HG03097 (cell line): ENCODE results near the gene RGS3.

Source experiments
- ATAC-seq: cut with Tn5 transposase; IDR thresholded peaks from one replicate; pipeline ENCODE4 v1.9.1; 2021; ENCODE audit not compliant: unreplicated experiment, low FRiP score

RGS3 gene

DNA sequence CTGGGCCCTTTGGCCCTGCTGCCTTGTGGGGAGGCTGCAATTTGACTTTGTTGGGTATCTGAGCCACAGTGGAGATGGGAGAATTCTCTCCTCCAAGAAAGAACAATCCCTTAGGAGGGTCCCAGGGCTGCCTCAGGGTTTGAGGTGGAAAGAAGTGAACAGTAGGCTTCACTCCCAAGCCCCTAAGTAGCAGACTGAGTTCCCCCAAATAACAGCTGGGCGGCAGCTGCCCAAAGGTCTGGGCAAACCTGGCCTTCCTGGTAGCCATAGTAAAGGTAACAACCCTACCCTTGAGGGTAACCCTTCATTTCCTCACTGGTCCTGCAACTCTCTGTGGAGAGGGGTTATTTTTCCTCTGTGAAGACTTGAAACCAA is 746 bp downstream of the RGS3 start:
- no peak for ATAC-seq

DNA sequence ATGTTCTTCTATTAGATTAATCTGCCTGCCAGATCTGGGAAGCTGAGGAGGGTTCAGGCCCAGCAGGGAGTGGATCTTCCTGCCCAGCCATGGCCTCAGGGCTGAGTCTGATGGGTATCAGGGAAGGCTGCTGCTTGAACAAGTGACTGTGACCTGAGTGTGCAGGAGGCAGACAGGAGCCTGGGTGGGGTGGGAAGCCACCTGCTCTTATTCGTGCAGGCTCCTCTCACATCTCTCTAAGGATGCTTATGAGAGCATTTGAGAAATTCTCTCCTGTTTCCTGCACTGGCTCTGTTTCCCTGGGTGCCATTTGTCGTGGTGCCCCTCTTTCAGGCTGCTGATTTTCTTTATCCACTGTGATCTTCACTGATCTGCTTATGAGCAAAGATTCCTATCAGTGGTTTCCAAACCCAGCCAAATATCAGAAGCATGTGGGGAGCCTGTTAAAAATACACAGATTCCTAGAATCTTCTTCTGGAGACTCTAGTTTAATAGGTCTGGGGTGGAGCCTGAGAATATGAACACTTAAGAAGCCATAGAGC is 2.1 kb downstream of the RGS3 start:
- no peak for ATAC-seq

DNA sequence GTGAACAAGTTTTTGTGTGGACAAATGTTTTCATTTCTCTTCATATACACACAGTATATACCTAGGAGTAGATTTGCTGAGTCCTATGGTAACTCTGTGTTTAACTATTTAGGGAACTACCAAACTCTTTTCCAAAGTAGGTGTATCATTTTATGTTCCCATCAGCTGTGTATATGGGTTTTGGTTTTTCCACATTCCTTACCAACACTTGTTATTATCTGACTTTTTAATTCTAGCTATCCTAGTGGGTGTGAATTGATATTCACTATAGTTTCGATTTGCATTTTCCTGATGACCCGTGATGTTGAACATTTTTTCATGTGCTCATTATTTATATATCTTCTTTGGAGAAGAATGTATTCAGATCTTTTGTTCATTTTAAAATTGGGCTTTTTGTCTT is 3.7 kb downstream of the RGS3 start:
- ATAC-seq: no peak

DNA sequence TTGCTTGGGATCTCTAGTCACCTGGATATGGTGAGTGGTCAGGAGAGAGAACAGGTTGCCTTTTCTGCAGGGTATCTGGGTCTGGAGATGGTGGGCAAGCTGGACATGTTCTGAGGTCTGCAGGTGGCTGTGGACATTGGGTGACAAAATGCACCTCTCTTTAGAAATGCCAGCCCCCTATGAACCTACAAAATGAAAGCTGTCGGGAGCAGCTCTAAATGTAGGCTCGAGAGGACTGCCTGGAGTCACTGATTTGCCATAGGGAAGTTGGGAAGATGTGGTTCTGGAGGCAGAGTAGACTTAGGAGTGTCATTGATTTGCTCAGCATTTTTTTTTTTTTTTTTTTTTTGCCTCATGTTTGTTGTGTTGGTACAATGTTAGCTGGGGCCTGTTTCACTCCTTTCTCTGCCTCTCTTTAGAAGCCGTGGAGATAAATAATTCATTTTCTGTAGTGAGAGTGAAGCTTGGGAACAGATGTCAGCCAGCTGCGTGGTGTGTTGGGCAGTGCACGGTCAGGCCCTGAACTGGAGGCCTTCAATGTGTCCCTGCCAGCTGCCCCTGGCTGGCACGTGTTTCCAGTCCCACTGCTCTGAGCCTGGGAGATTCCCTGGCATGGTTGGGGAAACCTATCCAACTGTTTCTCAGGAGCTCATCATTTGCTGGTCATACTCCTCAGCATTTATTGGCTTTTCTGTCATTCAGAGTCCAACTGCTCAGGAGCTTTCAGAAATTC is 5.4 kb downstream of the RGS3 start:
- ATAC-seq: no peak

DNA sequence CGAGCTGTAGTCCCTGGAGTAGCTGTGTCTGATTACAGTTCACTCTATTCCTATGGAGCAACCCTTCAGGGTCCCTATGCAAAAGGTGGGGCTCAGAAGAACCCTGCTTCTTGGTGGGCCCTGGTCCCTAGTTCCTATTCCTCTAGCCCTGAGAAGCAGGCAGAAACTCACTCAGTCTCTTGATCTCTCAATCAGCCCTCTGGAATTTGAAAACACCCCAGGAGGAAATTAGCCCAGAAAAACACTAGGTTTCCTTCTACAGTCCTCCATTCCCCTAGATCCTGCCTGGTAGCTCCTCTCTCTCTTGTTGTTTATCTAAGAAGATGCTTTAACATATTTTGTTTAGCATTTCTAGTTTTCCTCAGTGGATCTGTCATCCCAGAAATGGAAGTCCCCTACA is 7.6 kb downstream of the RGS3 start:
- no peak for ATAC-seq

DNA sequence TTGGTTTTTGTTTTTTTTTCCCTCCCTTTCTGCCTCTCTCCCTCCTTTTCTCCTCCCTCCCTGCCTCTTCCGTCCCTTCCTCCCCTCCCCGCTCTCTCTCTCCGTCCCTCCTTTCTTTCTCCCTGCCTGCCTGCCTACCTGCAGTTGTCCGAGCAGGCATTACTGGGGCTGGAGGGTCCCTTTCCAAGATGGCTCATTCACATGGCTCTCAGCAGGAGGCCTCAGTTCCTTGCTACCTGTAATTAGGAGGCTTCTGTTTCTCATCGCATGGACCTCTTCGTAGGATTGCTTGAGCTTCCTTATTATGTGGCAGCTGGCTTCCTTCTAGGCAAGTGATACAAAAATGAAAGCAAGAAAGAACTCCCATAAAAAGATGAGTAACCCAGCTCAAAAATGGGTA is 8.0 kb downstream of the RGS3 start:
- no peak for ATAC-seq

DNA sequence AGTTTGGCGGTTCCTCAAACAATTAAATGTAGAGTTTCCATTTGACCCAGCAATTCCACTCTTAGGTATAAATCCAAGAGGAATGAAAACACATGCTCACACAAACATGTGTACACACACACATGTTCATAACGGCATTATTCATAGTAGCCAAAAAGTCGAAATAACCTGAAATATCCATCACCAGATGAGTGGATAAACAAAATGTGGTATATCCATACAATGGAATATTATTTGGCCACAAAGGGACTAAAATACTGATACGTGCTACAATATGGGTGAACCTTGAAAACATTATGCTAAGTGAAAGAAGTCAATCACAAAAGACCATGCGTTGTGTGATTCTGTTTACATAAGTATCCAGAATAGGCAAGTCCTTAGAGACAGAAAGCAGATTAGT is 8.7 kb downstream of the RGS3 start:
- ATAC-seq: no peak

DNA sequence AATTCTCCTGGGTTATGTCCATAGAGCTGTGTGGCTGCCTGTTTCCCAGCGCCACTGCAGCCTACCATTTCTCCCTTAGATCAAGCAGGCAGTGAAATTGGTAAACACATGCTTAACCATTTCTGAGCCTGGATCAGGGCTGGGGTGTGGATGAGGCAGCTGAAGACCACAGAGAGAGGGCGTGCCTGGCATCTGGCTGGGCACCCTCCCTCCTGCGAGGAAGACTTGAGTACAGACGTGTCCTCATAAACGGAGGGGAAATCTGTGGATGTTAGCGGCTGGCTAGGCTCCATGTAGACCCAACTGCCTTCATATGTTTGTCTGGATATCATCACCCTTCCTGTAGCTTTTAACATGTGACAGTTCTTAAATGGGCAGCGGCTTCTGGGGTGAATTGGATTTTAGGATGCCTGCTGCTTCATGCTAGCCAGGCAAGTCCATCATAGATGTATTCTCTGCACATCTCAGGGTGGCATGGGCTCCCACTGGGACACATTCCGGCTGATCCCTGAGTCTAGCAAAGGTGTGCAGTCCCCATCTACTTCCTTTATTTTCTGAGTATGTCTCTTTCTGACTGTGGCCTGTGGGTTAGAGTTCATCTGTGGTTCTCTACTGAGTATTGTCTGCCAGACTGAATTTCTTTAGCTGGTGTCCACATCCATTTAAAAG is 11.0 kb downstream of the RGS3 start:
- ATAC-seq: no peak

DNA sequence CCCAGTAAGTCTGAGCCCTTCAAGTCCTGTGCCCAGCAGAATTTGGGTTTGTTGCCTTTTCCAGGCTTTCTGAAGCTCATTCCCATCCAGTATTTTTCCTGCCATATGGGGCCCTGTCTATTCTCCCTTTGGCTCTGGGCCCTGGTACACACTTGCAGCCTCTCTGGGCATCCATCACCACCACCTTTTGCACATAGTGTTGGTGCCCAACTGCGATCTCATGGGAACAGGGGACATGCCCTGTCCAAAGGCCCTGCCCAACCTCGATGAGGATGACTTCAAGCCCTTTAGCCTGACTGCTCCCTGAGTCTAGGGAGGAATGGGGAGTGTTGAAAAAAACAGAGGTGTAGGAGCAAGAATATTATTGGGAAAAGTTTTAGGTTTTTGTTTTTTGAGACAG is 11.5 kb downstream of the RGS3 start:
- ATAC-seq: no peak

DNA sequence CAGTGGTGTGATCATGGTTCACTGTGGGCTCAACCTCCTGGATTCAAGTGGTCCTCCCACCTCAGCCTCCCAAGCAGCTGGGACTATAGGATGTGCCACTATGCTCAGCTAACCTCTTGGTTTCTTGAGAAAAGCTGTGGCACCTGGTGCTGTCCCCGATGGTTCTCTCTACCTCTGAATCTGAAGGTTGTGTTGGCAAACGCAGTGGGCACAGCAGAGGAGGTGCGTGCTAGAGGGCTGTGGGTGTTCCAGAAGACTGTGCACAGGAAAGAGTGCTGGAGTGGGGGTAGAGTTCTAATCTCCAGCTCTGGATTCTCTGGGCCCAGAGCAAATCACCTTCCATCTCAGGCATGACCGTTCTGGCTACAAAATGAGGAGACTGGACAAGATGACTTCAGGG is 12.5 kb downstream of the RGS3 start:
- ATAC-seq: no peak

DNA sequence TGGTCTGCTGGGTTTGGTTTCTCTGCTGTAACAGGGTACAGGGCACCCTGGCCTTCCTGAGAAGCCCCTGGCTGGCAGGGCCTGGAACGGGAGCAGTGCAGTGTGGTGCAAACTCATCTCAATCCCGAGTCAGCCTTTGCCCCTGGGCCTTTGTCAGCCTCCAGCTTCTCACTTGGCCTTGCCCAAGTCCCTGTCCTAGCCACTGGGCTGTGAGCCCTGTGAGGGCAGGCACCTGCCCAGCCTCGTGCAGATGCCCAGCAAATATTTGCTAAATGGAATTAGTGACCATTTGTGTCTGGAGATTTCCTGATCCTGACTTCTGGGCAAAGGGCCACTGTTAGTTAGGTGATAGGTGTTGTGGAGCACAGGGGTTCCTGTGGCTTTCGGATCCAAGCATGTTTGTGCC is 13.0 kb downstream of the RGS3 start:
- ATAC-seq: no peak

DNA sequence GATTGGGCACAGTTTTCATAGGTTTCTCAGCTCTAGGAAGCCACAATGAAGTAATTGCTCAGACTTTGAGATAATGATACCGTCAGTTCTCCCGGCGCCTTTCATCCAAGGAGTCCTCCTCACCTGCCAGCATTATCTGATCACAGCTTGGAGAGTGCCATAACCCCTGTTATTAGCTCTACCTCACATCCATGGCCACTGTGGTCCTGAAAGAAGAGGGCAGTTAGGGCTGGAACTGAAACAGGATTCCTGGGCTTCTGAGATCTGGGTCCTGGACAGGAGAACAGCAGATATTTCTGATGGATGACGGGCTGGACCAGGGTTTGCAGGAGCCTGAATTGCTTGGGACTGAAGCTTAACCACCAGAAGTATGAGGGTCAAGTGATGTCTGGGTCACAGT is 13.5 kb downstream of the RGS3 start:
- ATAC-seq: no peak

DNA sequence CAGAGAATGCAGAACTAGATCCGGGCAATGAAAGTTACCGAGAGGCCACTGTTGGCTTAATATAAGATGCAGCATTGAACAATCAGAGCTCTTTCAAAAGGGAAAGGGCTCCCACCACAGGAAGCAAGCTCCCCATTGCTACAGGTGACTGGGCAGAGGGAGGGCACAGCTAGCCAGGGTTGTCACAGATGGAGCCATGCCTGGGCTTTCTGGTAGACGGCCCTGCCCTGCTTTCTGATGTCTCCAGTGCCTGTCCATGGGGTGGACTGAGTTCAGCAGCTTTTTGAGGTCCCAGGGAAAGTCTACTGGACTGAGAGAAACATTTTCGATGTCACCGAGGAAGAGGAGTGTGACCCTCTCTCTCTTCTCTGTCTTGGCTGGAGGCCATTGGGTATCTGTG is 14.1 kb downstream of the RGS3 start:
- no peak for ATAC-seq

DNA sequence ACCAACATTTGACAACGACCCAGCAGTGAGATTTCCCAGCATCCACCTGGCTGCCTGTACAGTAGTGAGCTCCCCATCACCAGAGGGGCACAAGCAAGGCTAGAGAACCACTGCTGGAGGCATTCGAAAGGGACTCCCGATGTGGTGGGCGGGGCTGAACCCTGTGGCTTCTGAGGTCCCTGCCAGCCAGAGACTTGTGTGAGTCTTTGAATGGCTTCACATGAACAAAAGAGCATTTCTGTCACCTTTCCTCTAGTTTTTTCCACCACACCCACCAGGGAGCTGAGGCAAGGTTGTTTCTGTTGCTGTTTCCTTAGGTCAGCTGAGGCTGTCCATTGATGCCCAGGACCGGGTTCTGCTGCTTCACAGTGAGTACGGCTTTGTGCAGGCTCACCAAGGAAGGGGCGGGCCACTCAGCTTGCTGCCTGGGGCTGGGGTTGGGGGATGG is 15.7 kb downstream of the RGS3 start:
- ATAC-seq: no peak

DNA sequence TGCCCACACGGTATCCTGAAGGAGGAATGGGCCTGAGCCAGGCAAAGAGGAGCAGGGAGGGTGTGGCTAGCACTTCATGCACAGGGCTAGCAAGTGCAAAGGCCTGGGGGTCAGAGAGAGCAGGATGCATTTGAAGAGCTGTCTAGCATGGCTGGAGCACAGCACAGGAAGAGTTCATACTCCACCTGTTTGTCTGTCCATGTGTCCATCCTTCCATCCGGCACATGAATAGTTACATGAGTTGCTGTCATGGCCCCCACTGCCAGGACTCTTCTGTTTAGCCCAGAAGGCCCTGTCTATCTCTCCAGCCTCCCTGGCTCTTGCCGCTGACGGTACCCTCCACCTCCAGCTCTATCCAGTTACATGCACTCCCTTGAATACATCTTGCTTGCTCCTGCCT is 17.1 kb downstream of the RGS3 start:
- ATAC-seq: no peak

DNA sequence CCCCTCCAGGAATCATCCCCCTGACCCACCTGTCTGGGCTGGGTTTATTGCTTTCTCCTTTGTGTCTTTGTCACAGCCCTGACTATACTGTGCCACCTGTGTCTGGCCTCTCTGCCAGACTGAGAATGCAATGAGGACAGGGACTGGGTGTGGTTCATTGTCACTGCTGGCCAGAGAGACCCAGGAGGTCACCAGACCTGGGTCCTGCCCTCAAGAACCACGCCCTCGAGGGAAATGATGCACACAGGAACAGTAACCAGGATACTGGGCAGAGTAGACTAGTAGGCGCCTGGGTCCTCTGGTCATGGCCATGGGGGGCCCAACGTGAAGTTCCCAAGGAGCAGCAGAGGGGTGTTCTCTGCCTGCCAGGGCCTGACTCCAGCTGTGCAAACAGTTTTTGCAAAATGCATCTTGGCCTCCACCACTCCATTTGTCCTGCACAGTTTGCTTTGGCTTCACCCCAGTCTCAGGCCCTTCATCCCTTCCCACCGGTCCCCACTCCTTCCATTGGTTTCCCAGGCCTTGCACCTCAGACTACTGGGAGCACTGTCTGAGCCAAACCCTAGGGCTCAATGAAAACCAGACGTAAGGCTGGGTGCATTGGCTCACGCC is 17.8 kb downstream of the RGS3 start:
- ATAC-seq: no peak

DNA sequence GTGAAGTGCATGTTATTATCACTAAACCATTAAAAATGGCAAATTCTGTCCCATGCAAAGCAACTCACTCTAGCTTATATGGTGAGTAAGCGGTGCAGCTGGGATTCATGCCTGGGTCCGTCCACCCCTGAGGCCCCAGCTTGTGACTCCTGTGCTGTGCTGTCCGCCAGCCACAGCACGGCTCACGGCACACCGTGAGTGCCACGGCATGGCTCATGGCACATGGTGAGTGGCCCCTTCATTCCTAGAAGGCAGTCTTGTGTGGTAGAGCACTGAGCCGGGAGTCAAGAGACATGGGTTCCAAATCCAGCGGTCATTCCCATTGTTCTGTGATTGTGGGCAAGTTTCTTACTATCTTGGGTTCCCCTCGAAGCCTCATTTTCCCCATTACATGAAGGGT is 18.8 kb downstream of the RGS3 start:
- ATAC-seq: no peak

DNA sequence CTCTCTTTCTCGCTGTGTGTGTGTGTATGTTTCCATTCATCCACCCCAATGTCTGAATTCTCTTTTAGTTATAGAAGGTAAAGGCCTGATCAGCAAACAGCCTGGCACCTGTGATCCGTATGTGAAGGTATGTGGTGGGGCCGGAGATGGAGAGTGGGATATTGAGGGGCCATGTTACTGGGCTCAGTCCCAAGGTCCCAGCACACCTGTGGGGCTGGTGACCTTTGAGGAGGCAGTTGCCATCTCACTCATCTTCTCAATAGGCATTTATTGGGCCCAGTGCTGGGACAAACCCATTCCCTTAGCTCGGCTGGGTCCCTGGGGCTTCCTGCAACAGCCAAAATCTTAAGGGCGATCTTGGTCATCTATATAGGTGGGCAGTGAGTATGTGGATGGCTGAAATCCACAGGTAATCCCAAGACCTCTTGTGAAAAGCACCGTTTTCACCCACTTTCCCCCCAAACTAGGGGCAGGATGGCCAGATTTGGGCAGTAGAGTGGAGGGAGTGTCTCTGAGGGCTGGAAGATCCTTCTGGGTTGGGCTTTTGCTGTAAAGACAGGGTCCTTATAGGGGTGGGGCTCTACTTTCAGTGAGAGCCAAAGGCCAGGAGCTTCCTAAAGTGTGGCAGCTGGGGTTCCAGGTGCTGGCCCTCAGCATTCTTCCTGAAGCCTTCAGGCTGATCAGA is 19.6 kb downstream of the RGS3 start:
- no peak for ATAC-seq

DNA sequence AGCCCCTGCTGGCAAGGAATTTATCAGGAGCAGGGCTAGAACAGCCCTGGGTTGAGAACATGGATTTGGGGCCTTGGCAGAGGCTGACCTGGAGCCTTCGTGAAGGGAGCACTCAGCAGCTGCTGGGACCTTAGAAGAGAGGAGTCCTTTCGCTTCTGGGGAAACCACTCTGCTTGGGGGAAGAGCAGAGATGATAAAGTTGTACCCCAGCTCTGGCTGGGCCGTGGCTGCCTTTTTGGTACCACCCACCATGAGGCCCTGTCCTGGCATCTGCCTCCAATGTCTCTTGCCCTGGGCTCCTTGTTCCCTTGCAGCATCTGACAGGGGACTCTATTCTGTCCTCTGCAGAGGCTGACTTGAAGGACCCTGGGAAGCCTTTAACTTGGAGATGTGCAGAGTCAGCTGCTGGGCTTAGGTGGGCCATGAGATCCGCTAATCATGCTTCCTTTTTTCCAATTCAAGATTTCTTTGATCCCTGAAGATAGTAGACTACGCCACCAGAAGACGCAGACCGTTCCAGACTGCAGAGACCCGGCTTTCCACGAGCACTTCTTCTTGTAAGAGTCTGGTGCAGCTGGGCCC is 20.2 kb downstream of the RGS3 start:
- no peak for ATAC-seq

DNA sequence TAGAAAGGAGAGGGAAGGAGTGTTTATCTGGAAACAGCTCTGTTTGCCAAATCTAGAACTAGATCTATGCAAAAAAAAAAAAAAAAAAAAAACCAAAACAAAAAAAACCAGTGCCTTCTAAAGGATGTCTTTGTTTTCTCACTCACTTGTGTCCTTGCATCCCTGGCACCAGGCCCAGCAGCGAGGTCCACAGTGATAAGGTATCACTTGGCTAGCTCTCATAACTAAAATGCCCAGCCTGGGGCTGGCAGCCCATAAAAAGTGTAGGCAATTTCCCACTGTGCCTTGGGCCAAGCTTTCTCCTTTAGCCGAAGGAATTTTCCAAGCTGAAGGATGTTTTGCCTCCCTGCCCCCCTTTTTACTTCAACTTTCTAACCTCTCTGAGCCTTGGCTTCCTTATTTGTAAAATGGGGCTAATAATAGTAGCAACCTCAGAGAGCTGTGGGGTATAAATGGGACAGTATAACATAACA is 20.8 kb downstream of the RGS3 start:
- ATAC-seq: no peak

DNA sequence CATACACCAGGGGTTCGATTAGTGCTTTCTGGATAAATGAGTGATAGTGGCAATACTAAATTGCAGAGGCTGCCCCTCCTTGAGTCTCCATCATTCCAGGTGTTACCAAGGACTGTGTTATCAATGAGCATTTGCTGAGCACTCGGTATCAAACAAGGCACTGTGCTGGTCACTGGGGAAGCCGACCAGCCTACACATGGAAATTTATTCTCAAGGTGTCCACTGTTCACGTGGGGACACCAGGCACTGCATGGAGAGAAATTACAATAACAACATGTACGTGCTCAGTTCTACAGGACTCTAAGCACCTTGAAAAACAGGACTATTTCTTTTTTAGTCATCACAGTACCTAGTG is 22.2 kb downstream of the RGS3 start:
- no peak for ATAC-seq
